ENCODE data around the gene PNCK.
"Not testable (repeated sequence)": the region's sequence is repeated elsewhere in the genome, so short reads cannot be mapped to it uniquely, and the experiment has no call there.

The PNCK gene

GRCh38 chrX:153697924-153698865 lies 24.6 kb upstream of the PNCK start:
- DNase-seq, result no peak

- DNase-seq, result not testable (repeated sequence)
Observed at GRCh38 chrX:153696986-153697722, 23.5 kb upstream of the PNCK start.

GRCh38 chrX:153696538-153696937 lies 22.9 kb upstream of the PNCK start:
- not testable (repeated sequence) for DNase-seq

- no peak for DNase-seq
Observed at GRCh38 chrX:153696100-153696499, 22.5 kb upstream of the PNCK start.

- DNase-seq, result no peak
Observed at GRCh38 chrX:153694687-153695270, 21.2 kb upstream of the PNCK start.

GRCh38 chrX:153694256-153694655 lies 20.6 kb upstream of the PNCK start:
- not testable (repeated sequence) for DNase-seq

- DNase-seq, result no peak
Observed at GRCh38 chrX:153693216-153694086, 19.8 kb upstream of the PNCK start.

- no peak for DNase-seq
Observed at GRCh38 chrX:153692611-153693156, 19.1 kb upstream of the PNCK start.

- no peak for DNase-seq
Observed at GRCh38 chrX:153692003-153692402, 18.4 kb upstream of the PNCK start.

- DNase-seq, result not testable (repeated sequence)
Observed at GRCh38 chrX:153691032-153691827, 17.6 kb upstream of the PNCK start.

GRCh38 chrX:153690466-153690865 lies 16.9 kb upstream of the PNCK start:
- no peak for DNase-seq

- DNase-seq, result no peak
Observed at GRCh38 chrX:153689654-153690465, 16.2 kb upstream of the PNCK start.

GRCh38 chrX:153688911-153689590 lies 15.4 kb upstream of the PNCK start:
- DNase-seq, result no peak

GRCh38 chrX:153688506-153688905 lies 14.9 kb upstream of the PNCK start:
- DNase-seq, result no peak

GRCh38 chrX:153688071-153688470 lies 14.5 kb upstream of the PNCK start:
- no peak for DNase-seq

- no peak for DNase-seq
Observed at GRCh38 chrX:153687121-153688039, 13.8 kb upstream of the PNCK start, which contains the start of gene SLC6A8. SLC6A8 (plus strand) TSS chrX:153687926; CDS start chrX:153688575, 649 bp downstream.

GRCh38 chrX:153686711-153687110 lies 13.1 kb upstream of the PNCK start:
- no peak for DNase-seq

Measured in kidney glomerular epithelial cell (primary cell).